K562 (cell line): ENCODE results near the gene ITGA11. TPM values are rescaled to one million over a fixed set of nuclear protein-coding genes. Genes with fewer than 3 reads are reported as not detected.

Experiments used
- ATAC-seq: fragments of 200-7000 bp; cut with Tn5 transposase; 3 replicates; pipeline ENCODE4 v1.9.1; 2020; ENCODE audit warnings: moderate library complexity
- BruUV-seq: library from RNA; stranded (reverse); fragments of 400-500 nt; replicated peaks from 2 replicates; lab custom pipeline; 2021; lab: Mats Ljungman, UMichigan
- CTCF ChIA-PET: fragments of 300-600 bp; formaldehyde crosslinking; extraction: SDS; loops from one replicate; lab custom pipeline; 2021; ENCODE audit warnings: low intra/inter-chr PET ratio; lab: Yijun Ruan, JAX
- POLR2A ChIA-PET: fragments of 300-600, 350-650 bp; sonication (Branson Sonifier 250); formaldehyde crosslinking; extraction: SDS; loops from one replicate; lab custom pipeline; 2021; ENCODE audit warnings: antibody characterized with exemption, inconsistent platforms; lab: Yijun Ruan, JAX
- DNase-seq, 4 experiments: peaks; one replicate each; pipeline versions ENCODE4 v3.0.0 to v3.0.0-alpha.2; 2011 to 2018; ENCODE audit warnings: low spot score in 3 of 4, mixed read lengths in 3 of 4; ENCODE audit errors: extremely low read depth in 1 of 4
- FAIRE-seq: peaks from 2 replicates; lab custom pipeline; 2011; peaks lifted over from hg19 to GRCh38; lab: Jason Lieb, UNC
- H2AFZ ChIP-seq: 2 replicates; pipeline ENCODE4 v1.6.0; 2011; ENCODE audit warnings: low read depth, low read length, control low read depth, inconsistent platforms
- H3K27ac ChIP-seq: fragments of 200-600 bp; 3 replicates; pipeline ENCODE4 v1.8.0; 2011; ENCODE audit warnings: low read depth, mild to moderate bottlenecking, control low read depth, inconsistent platforms, low read length, moderate library complexity, mixed read lengths; ENCODE audit errors: extremely low read depth
- H3K27me3 ChIP-seq, 2 experiments: fragments of 300-600 bp in 1 of 2; 2 replicates in 1 of 2; 3 replicates in 1 of 2; pipeline versions ENCODE4 v1.6.0 to v1.8.0; 2011; ENCODE audit warnings: inconsistent platforms in 2 of 2, low read length in 2 of 2, mild to moderate bottlenecking in 1 of 2, mixed read lengths in 1 of 2, moderate library complexity in 1 of 2; ENCODE audit not compliant: control insufficient read depth in 2 of 2, insufficient read depth in 2 of 2
- H3K36me3 ChIP-seq: fragments of 300-600 bp; 3 replicates; pipeline ENCODE4 v1.8.0; 2011; ENCODE audit warnings: mild to moderate bottlenecking, low read length, inconsistent platforms; ENCODE audit not compliant: control insufficient read depth, insufficient read depth
- H3K4me1 ChIP-seq, 2 experiments: fragments of 200-600 bp in 1 of 2; replicated peaks in 1 of 2; 2 replicates in 1 of 2; 3 replicates in 1 of 2; pipeline versions ENCODE4 v1.5.1 to v1.8.0; 2011; ENCODE audit warnings: inconsistent platforms in 2 of 2, low read length in 2 of 2, mild to moderate bottlenecking in 1 of 2, mixed read lengths in 1 of 2, moderate library complexity in 1 of 2; ENCODE audit not compliant: control insufficient read depth in 2 of 2, insufficient read depth in 2 of 2
- H3K4me2 ChIP-seq: 2 replicates; pipeline ENCODE4 v1.6.1; 2011; ENCODE audit warnings: low read length, control low read depth, inconsistent platforms, mixed read lengths; ENCODE audit not compliant: insufficient read depth
- H3K4me3 ChIP-seq: fragments of 200-600 bp; sonication (generic), shearing (Covaris generic); 2 replicates; pipeline ENCODE4 v1.5.1; 2016; ENCODE audit warnings: control low read depth, inconsistent platforms
- H3K79me2 ChIP-seq: fragments of 200-600 bp; 3 replicates; pipeline ENCODE4 v1.8.0; 2011; ENCODE audit warnings: low read length, inconsistent platforms; ENCODE audit not compliant: control insufficient read depth, insufficient read depth
- H3K9ac ChIP-seq, 2 experiments: 2 replicates each; pipeline versions ENCODE4 v1.6.0 to v1.6.1; 2011; ENCODE audit warnings: low read depth in 2 of 2, low read length in 2 of 2, control low read depth in 1 of 2, inconsistent platforms in 1 of 2, mild to moderate bottlenecking in 1 of 2, mixed read lengths in 1 of 2; ENCODE audit not compliant: insufficient read depth in 1 of 2
- H3K9me1 ChIP-seq: one replicate; pipeline ENCODE4 v1.6.0; 2011; ENCODE audit warnings: inconsistent platforms, mild to moderate bottlenecking, low read length, moderate library complexity; ENCODE audit not compliant: control insufficient read depth, insufficient read depth
- H3K9me3 ChIP-seq: replicated peaks from 2 replicates; pipeline ENCODE4 v1.5.1; 2011; ENCODE audit warnings: low read depth, low read length, inconsistent platforms; ENCODE audit not compliant: control insufficient read depth, insufficient read depth
- H4K20me1 ChIP-seq: replicated peaks from 2 replicates; pipeline ENCODE4 v1.6.1; 2011; ENCODE audit warnings: low read length, inconsistent platforms, mixed read lengths; ENCODE audit not compliant: control insufficient read depth, insufficient read depth
- ARID3A ChIP-seq: IDR thresholded peaks from 2 replicates; pipeline ENCODE4 v1.6.1; 2012; ENCODE audit warnings: low read depth, low read length, improper control_type of control experiment, borderline replicate concordance
- CREB5 ChIP-seq: fragments of 250-450 bp; sonication (Bioruptor Pico); IDR thresholded peaks from 2 replicates; pipeline ENCODE4 v1.5.0; 2020; ENCODE audit warnings: mild to moderate bottlenecking
- DIDO1 ChIP-seq: fragments of 450-650 bp; IDR thresholded peaks from 2 replicates; pipeline ENCODE4 v1.6.1; 2016; ENCODE audit warnings: low read depth, missing biosample characterization, missing genetic modification characterization
- FOXM1 ChIP-seq, 2 experiments: fragments of 450-650 bp in 1 of 2; sonication (generic) in 1 of 2; formaldehyde crosslinking in 1 of 2; IDR thresholded peaks; 2 replicates each; pipeline versions ENCODE4 v1.6.1 to v1.9.0; 2017 to 2022; ENCODE audit warnings: low read depth in 2 of 2, mild to moderate bottlenecking in 2 of 2, missing genetic modification reagents in 1 of 2, moderate library complexity in 1 of 2
- MLX ChIP-seq, 2 experiments: fragments of 450-650 bp in 1 of 2; sonication (generic) in 1 of 2; formaldehyde crosslinking; conservative IDR thresholded peaks; 2 replicates each; pipeline versions ENCODE4 v1.4.0 to v1.8.1; 2020 to 2022; ENCODE audit warnings: mild to moderate bottlenecking in 1 of 2, missing genetic modification reagents in 1 of 2
- NFYB ChIP-seq: IDR thresholded peaks from 2 replicates; pipeline ENCODE4 v1.6.1; 2011; ENCODE audit warnings: mild to moderate bottlenecking, moderate library complexity; ENCODE audit not compliant: insufficient read length; ENCODE audit errors: extremely low read depth
- PATZ1 ChIP-seq: fragments of 250-450 bp; sonication (Bioruptor Pico); IDR thresholded peaks from 2 replicates; pipeline ENCODE4 v1.5.0; 2020; ENCODE audit warnings: mild to moderate bottlenecking, borderline replicate concordance
- TARDBP ChIP-seq: fragments of 450-650 bp; IDR thresholded peaks from 2 replicates; pipeline ENCODE4 v1.6.1; 2016
- XRCC5 ChIP-seq: fragments of 200-400 bp; formaldehyde crosslinking; IDR thresholded peaks from 2 replicates; pipeline ENCODE4 v1.6.1; 2017; ENCODE audit warnings: low read depth, mild to moderate bottlenecking, low read length
- ZNF217 ChIP-seq: sonication (generic); formaldehyde crosslinking; IDR thresholded peaks from 2 replicates; pipeline ENCODE4 v1.8.0; 2022; ENCODE audit warnings: mild to moderate bottlenecking, missing genetic modification reagents
- ZNF639 ChIP-seq, 2 experiments: fragments of 200-800 bp in 1 of 2; sonication (Bioruptor generic) in 1 of 2; sonication (generic) in 1 of 2; formaldehyde crosslinking in 1 of 2; IDR thresholded peaks in 1 of 2; conservative IDR thresholded peaks in 1 of 2; 2 replicates each; pipeline versions ENCODE4 v1.5.0 to v1.6.1; 2016 to 2020; ENCODE audit warnings: missing compliant biosample characterization in 1 of 2, missing genetic modification characterization in 1 of 2, missing genetic modification reagents in 1 of 2
- WGBS: fragments of 100-300 bp; shearing (Covaris generic); methylation state at CpG from one replicate; pipeline ENCODE4 v1.1.6; 2016; ENCODE audit warnings: low coverage, mixed read lengths; ENCODE audit not compliant: insufficient coverage; ENCODE audit errors: missing lambda C conversion rate; 5-methylcytosine and 5-hydroxymethylcytosine counted together
- in situ Hi-C: fragments of 300-500 bp; cut with MboI; formaldehyde crosslinking; loops from 4 replicates; pipeline ENCODE4 v1.15.0; 2018; ENCODE audit warnings: inconsistent platforms, mixed read lengths
- intact Hi-C: fragments of 100-400 bp; cut with micrococcal nuclease; formaldehyde crosslinking; loops from 2 replicates; pipeline ENCODE4 v1.14.2; 2022
- polyA plus RNA-seq, 8 experiments: library from polyadenylated mRNA; depleted of rRNA in 4 of 8; stranded (reverse) in 5 of 8; unstranded in 3 of 8; fragments of >200 nt; fragmentation: Nextera tagmentation in 2 of 8; fragmentation: Illumina TruSeq in 1 of 8; extraction: Ambion mirVana in 2 of 8; extraction: Trizol in 1 of 8; gene quantifications; 2 replicates each; pipeline versions ENCODE4 v1.2.1 to v1.2.3, GENCODE V29; 2011 to 2014; ENCODE audit warnings: inconsistent platforms in 1 of 8, missing spikeins in 1 of 8
- total RNA-seq, 7 experiments: library from RNA; depleted of rRNA in 6 of 7; stranded (reverse); fragments of >200 nt in 6 of 7; fragmentation: Illumina TruSeq in 2 of 7; extraction: Trizol in 2 of 7; gene quantifications; 2 replicates each; pipeline versions ENCODE4 v1.2.1 to v1.2.3, GENCODE V29; 2011 to 2021; ENCODE audit warnings: low replicate concordance in 1 of 7

ITGA11 gene
- total and polyA plus RNA-seq, 9 of the 15 experiments (the other 6 are each of a cell fraction or from before 2014, with no cell fraction given), result 0.01 TPM; not detected in 8

- no peak for TF ChIP-seq PATZ1 (CRISPR knock-in tag)
- no peak for TF ChIP-seq ARID3A
- no peak for TF ChIP-seq ZNF217 (CRISPR knock-in tag)
- TF ChIP-seq, all 486 proteins: peak for 0
Observed at GRCh38 chr15:68335655-68336054, 96.3 kb downstream of the ITGA11 start (continued).

- ChIA-PET POLR2A (no interaction called here), CTCF (no interaction called here)
- ATAC-seq (no peak), FAIRE-seq (no peak), DNase-seq (no peak)
- H3K27ac ChIP-seq, result no peak overlapping the region
- no peak overlapping the region for H3K4me2 ChIP-seq
- intact Hi-C loops, result no loop called here
- H3K4me1 ChIP-seq, result no peaks in the 10 kb centered on the region; a peak in 1 of 5 replicates
- peaks cover 2% of the 10 kb centered on the region; the same call in 1 of the 2 replicates for H4K20me1 ChIP-seq
- no peaks in the 10 kb centered on the region for H3K79me2 ChIP-seq
- peaks cover 34 to 81% of the 10 kb centered on the region in 2 experiments for H3K27me3 ChIP-seq
- no peaks in the 10 kb centered on the region for H3K9me1 ChIP-seq
- H3K36me3 ChIP-seq, result no peaks in the 10 kb centered on the region
- BruUV-seq, result no TSS peak
- no peak overlapping the region for H2AFZ ChIP-seq
- H3K9me3 ChIP-seq, result no peaks in the 10 kb centered on the region
- WGBS, result 0% methylated on average over 1 of the region's 1 CpG
- in situ Hi-C loops, result no loop called here
- H3K4me3 ChIP-seq, result no peak overlapping the region
- no peak overlapping the region for H3K9ac ChIP-seq
- no peak for TF ChIP-seq ZNF639 (CRISPR knock-in tag; conservative IDR thresholded peaks at IDR 0.05 in 1 of 2, IDR thresholded peaks at IDR 0.05 in 1 of 2)
- no peak for TF ChIP-seq DIDO1 (tag)
- TF ChIP-seq TARDBP, result no peak
- no peak for TF ChIP-seq CREB5 (CRISPR knock-in tag)
- no peak for TF ChIP-seq XRCC5
- TF ChIP-seq FOXM1 (IDR thresholded peaks at IDR 0.05; ENCODE audit: low read depth), result no peak
- no peak for TF ChIP-seq FOXM1 (CRISPR knock-in tag; IDR thresholded peaks at IDR 0.05; ENCODE audit: low read depth)
- TF ChIP-seq MLX (CRISPR knock-in tag; conservative IDR thresholded peaks at IDR 0.05), result no peak
- no peak for TF ChIP-seq NFYB
Observed at GRCh38 chr15:68335251-68335650, 96.7 kb downstream of the ITGA11 start.
